H1 (cell line): ENCODE data around the gene JMJD1C. TPM values are rescaled to one million over a fixed set of nuclear protein-coding genes. Genes with fewer than 3 reads are reported as not detected.
A peak's percentile ranks its signal among the peaks of the same experiment; 100 is the strongest.

Experiments used
- ASH2L ChIP-seq: fragments of 200-600, 300-600 bp; sonication (generic); IDR thresholded peaks from one replicate; pipeline ENCODE4 v1.7.1; 2017; ENCODE audit warnings: low read length
- BACH1 ChIP-seq: IDR thresholded peaks from 2 replicates; pipeline ENCODE4 v1.6.1; 2012; ENCODE audit warnings: low read length, improper control_type of control experiment
- CHD2 ChIP-seq: IDR thresholded peaks from 2 replicates; pipeline ENCODE4 v1.6.1; 2012; ENCODE audit warnings: low read length, improper control_type of control experiment
- CTBP2 ChIP-seq: IDR thresholded peaks from 2 replicates; pipeline ENCODE4 v1.7.0; 2011; ENCODE audit warnings: borderline replicate concordance, mild to moderate bottlenecking, moderate library complexity, mixed read lengths, low read length; ENCODE audit not compliant: insufficient read depth, insufficient read length
- HDAC6 ChIP-seq: IDR thresholded peaks from one replicate; pipeline ENCODE4 v1.7.1; 2012; ENCODE audit warnings: low read depth, mild to moderate bottlenecking, inconsistent platforms, low read length, moderate library complexity
- SAP30 ChIP-seq: fragments of 300-600 bp; sonication (generic); IDR thresholded peaks from 2 replicates; pipeline ENCODE4 v1.7.1; 2012; ENCODE audit warnings: low read length, moderate library complexity, mild to moderate bottlenecking, inconsistent platforms; ENCODE audit not compliant: insufficient read depth, insufficient replicate concordance
- SIN3A ChIP-seq, 2 experiments: IDR thresholded peaks in 1 of 2; conservative IDR thresholded peaks in 1 of 2; 2 replicates each; pipeline ENCODE4 v1.6.1; 2011 to 2012; ENCODE audit warnings: low read length in 2 of 2, improper control_type of control experiment in 1 of 2, low read depth in 1 of 2, mild to moderate bottlenecking in 1 of 2
- SP4 ChIP-seq: IDR thresholded peaks from 2 replicates; pipeline ENCODE4 v1.6.1; 2012; ENCODE audit warnings: low read length, inconsistent platforms
- TBP ChIP-seq: IDR thresholded peaks from 2 replicates; pipeline ENCODE4 v1.6.1; 2011; ENCODE audit warnings: low read depth, low read length, improper control_type of control experiment
- ZNF274 ChIP-seq: IDR thresholded peaks from 2 replicates; pipeline ENCODE4 v1.7.0; 2012; ENCODE audit warnings: low read length, borderline replicate concordance; ENCODE audit errors: extremely low read depth
- polyA plus RNA-seq, 7 experiments: library from polyadenylated mRNA; depleted of rRNA in 3 of 7; stranded (reverse) in 5 of 7; unstranded in 2 of 7; fragments of >200 nt in 5 of 7; fragments of 200-250 nt in 2 of 7; gene quantifications; 1 replicate in 5 of 7; 2 replicates in 1 of 7; 4 replicates in 1 of 7; pipeline versions ENCODE4 v1.2.1 to v1.2.3, GENCODE V29; 2011 to 2013; ENCODE audit warnings: missing spikeins in 2 of 7, mixed read lengths in 2 of 7
- total RNA-seq: library from RNA; stranded (reverse); fragmentation: NEBNext Ultra II Directional; extraction: Animal tissue kit (Norgen Biotek cat#: 25700); gene quantifications from 2 replicates; pipeline ENCODE4 v1.2.1, GENCODE V29; 2021
- TF ChIP-seq, protein P1 (sequence below): IDR thresholded peaks from 2 replicates; pipeline ENCODE4 v1.6.1; 2012; ENCODE audit warnings: inconsistent platforms
- TF ChIP-seq, protein P2 (sequence below): IDR thresholded peaks from 2 replicates; pipeline ENCODE4 v1.6.1; 2012; ENCODE audit warnings: inconsistent platforms

The JMJD1C gene
- total and polyA plus RNA-seq, 2 of the 8 experiments (the other 6 are each of a cell fraction or from before 2014, with no cell fraction given), result 54.5 to 210 TPM

DNA sequence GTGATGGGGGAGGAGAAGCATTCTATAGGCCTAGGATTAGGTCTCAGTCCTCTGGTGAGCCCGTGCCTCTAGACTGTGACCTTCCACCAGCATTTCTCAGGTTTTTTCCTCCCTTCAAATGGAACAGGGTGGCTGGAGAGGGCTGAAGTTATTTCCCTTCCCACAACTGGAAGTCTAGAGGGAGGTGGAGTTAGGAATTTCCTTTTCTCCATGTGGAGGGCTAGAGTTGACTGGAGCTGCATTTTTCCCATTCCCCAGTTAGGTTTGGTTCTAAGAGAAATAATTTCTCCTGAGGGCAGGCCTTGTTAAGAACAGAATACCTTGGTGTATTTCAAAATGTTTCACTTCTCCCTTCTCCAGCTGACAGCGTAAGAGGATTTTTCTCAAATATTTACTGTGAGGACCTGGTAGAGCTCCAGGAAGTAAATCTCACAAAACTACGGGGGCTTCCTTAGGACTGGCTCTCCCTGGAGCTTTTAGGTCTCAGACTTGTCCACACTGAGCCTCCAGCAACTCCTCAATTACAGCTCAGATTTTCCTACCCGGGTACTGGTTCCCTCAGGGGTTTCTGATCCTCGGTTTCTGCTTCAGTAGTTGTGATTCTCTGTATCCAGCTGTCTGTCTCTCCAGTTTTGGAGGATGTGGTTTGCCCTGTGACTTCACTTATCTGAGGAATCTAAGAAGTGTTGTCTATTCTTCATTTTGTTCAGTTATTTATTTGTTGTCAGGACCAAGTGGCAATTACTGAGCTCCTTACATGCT, 49.4 kb upstream of the JMJD1C start (continued):
- peak; percentile 20; the same call in 1 of the 2 replicates for TF ChIP-seq CHD2
- TF ChIP-seq, protein P1, sequence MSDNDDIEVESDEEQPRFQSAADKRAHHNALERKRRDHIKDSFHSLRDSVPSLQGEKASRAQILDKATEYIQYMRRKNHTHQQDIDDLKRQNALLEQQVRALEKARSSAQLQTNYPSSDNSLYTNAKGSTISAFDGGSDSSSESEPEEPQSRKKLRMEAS, result peak; percentile 24; the same call in 1 of the 2 replicates
- no peak for TF ChIP-seq SP4
- 0 out of 2 replicates have a peak, but pooled peaks have one; percentile 34 for TF ChIP-seq BACH1
- TF ChIP-seq SIN3A (conservative IDR thresholded peaks at IDR 0.05 in 1 of 2, IDR thresholded peaks at IDR 0.05 in 1 of 2; ENCODE audit: low read depth in 1 of 2, low read length in 2 of 2), result peak in 1 of 2 experiments; percentile 38; a peak in 1 of 4 replicates
- TF ChIP-seq CTBP2, result no peak
- TF ChIP-seq TBP, result peak; percentile 56; the same call in 1 of the 2 replicates
- no peak for TF ChIP-seq HDAC6
- TF ChIP-seq ASH2L, result no peak
- no peak for TF ChIP-seq ZNF274
- TF ChIP-seq SAP30, result no peak
- TF ChIP-seq, protein P2, sequence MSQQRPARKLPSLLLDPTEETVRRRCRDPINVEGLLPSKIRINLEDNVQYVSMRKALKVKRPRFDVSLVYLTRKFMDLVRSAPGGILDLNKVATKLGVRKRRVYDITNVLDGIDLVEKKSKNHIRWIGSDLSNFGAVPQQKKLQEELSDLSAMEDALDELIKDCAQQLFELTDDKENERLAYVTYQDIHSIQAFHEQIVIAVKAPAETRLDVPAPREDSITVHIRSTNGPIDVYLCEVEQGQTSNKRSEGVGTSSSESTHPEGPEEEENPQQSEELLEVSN, result no peak
